ENCODE results near the gene MAP3K20. TPM values are rescaled to one million over a fixed set of nuclear protein-coding genes. Genes with fewer than 3 reads are reported as not detected.

The MAP3K20 gene
- total and polyA plus RNA-seq, 2 donors (not counting 1 experiment from before 2014, with no cell fraction given): 105 to 138 TPM

DNA sequence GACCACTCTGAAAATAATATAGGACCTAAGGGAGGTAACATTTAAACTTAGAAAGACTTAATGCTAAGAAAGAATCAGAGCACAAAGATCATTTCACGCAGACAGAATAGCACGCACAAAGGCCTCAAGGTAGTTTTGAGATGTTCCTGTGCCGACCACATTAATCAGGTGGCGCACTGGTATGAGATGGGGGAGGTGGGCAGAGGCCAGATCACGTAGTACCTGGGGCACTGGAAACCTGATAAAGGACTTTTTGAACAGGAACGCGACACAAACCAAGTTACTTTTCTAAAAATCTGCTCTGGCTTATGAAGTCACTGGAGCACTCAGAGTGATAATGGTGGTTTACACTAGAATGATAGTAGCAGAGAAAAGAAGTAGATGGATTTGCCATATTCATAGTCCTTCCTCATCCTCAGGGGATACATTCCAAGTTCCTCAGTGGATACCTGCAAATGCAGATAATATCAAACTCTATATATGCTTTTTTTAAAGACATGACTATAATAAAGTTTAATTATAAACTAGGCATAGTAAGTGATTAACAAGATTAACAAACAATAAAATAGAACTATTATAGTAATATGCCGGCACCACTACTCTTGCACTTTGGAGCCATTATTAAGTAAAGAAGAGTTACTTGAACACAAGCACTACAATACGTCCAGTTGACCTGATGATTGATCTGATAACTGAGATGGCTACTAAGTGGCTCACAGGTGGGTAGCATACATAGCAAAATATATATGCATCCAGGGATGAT lies 236.4 kb downstream of the MAP3K20 start:
- Histone ChIP-seq H2AFZ (ENCODE audit: low read length) (no peak overlapping the region), H3K9ac (ENCODE audit: insufficient read depth, low read length) (no peak overlapping the region), H4K20me1 (ENCODE audit: control insufficient read depth, extremely low read depth, insufficient read depth, low read length) (no peaks in the 10 kb centered on the region), H3K36me3 (ENCODE audit: control insufficient read depth, insufficient read depth, low read length) (no peaks in the 10 kb centered on the region), H3K27ac (ENCODE audit: insufficient read depth, low read length) (no peak overlapping the region), H3K4me2 (ENCODE audit: extremely low read depth, insufficient read depth, low read length) (no peak overlapping the region), H3K79me2 (ENCODE audit: control insufficient read depth, insufficient read depth, low read length) (no peaks in the 10 kb centered on the region), H3K4me1 (ENCODE audit: control insufficient read depth, extremely low read depth, insufficient read depth, low read length) (no peaks in the 10 kb centered on the region), H3K9me3 (ENCODE audit: control insufficient read depth, insufficient read depth, low read depth, low read length) (no peaks in the 10 kb centered on the region), H3K4me3 (replicated peaks in 1 of 4; ENCODE audit: control extremely low read depth in 1 of 4, insufficient read depth in 1 of 4, low read depth in 3 of 4, low read length in 4 of 4) (no peak overlapping the region), H3K27me3 (ENCODE audit: control insufficient read depth, insufficient read depth, low read length) (no peaks in the 10 kb centered on the region)
- no peak for TF ChIP-seq EZH2 (IDR thresholded peaks at IDR 0.05; ENCODE audit: low read length, missing control alignments)
- TF ChIP-seq, protein P1, sequence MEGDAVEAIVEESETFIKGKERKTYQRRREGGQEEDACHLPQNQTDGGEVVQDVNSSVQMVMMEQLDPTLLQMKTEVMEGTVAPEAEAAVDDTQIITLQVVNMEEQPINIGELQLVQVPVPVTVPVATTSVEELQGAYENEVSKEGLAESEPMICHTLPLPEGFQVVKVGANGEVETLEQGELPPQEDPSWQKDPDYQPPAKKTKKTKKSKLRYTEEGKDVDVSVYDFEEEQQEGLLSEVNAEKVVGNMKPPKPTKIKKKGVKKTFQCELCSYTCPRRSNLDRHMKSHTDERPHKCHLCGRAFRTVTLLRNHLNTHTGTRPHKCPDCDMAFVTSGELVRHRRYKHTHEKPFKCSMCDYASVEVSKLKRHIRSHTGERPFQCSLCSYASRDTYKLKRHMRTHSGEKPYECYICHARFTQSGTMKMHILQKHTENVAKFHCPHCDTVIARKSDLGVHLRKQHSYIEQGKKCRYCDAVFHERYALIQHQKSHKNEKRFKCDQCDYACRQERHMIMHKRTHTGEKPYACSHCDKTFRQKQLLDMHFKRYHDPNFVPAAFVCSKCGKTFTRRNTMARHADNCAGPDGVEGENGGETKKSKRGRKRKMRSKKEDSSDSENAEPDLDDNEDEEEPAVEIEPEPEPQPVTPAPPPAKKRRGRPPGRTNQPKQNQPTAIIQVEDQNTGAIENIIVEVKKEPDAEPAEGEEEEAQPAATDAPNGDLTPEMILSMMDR (conservative IDR thresholded peaks at IDR 0.05 in 1 of 2, IDR thresholded peaks at IDR 0.05 in 1 of 2; ENCODE audit: low read depth in 1 of 2, low read length in 2 of 2): no peak
- no peak for DNase-seq (ENCODE audit: low read depth in 2 of 2)
